Endothelial cell of umbilical vein (primary cell): ENCODE results near the gene STYXL1. TPM values are rescaled to one million over a fixed set of nuclear protein-coding genes. Genes with fewer than 3 reads are reported as not detected.

Source experiments
- BruUV-seq: library from RNA; stranded (reverse); fragments of 400-500 nt; replicated peaks from 2 replicates; lab custom pipeline; 2021; lab: Mats Ljungman, UMichigan
- CTCF ChIA-PET: fragments of 300-600, 350-600 bp; sonication (Branson Sonifier 250); formaldehyde crosslinking; loops from one replicate; lab custom pipeline; 2021; ENCODE audit warnings: antibody characterized with exemption, inconsistent platforms; lab: Charles Lee
- POLR2A ChIA-PET: fragments of 300-600, 350-600 bp; sonication (Branson Sonifier 250); formaldehyde crosslinking; loops from one replicate; lab custom pipeline; 2021; ENCODE audit warnings: antibody characterized with exemption, inconsistent platforms; lab: Charles Lee
- DNase-seq: peaks from one replicate; pipeline ENCODE4 v3.0.0-alpha.2; 2011; ENCODE audit warnings: low read depth, low spot score
- FAIRE-seq: peaks from 2 replicates; lab custom pipeline; 2011; peaks lifted over from hg19 to GRCh38; lab: Jason Lieb, UNC
- H2AFZ ChIP-seq: 2 replicates; pipeline ENCODE4 v1.6.0; 2012; ENCODE audit warnings: low read depth, low read length, control low read depth, inconsistent platforms
- H3K27ac ChIP-seq: 2 replicates; pipeline ENCODE4 v1.5.1; 2011; ENCODE audit warnings: low read depth, mild to moderate bottlenecking, control low read depth, low read length, moderate library complexity; ENCODE audit not compliant: insufficient read depth
- H3K27me3 ChIP-seq, 2 experiments: 2 replicates each; pipeline versions ENCODE4 v1.6.0 to v1.6.1; 2011; ENCODE audit warnings: low read length in 2 of 2, mixed read lengths in 1 of 2; ENCODE audit not compliant: control insufficient read depth in 2 of 2, insufficient read depth in 2 of 2
- H3K36me3 ChIP-seq, 2 experiments: 2 replicates in 1 of 2; 3 replicates in 1 of 2; pipeline ENCODE4 v1.5.1; 2011; ENCODE audit warnings: low read length in 2 of 2, mild to moderate bottlenecking in 1 of 2, moderate library complexity in 1 of 2; ENCODE audit not compliant: control insufficient read depth in 2 of 2, insufficient read depth in 2 of 2; ENCODE audit errors: extremely low read depth in 1 of 2
- H3K4me1 ChIP-seq: 3 replicates; pipeline ENCODE4 v1.5.1; 2011; ENCODE audit warnings: mild to moderate bottlenecking, low read length; ENCODE audit not compliant: control insufficient read depth, insufficient read depth; ENCODE audit errors: extremely low read depth
- H3K4me2 ChIP-seq: 2 replicates; pipeline ENCODE4 v1.6.1; 2011; ENCODE audit warnings: low read length, control low read depth, mixed read lengths; ENCODE audit not compliant: insufficient read depth
- H3K4me3 ChIP-seq, 3 experiments: fragments of 200-600 bp in 1 of 3; sonication (generic), shearing (Covaris generic) in 1 of 3; replicated peaks in 1 of 3; 2 replicates each; pipeline ENCODE4 v1.5.1; 2011 to 2016; ENCODE audit warnings: control low read depth in 3 of 3, low read length in 3 of 3, mild to moderate bottlenecking in 2 of 3, inconsistent platforms in 1 of 3, low read depth in 1 of 3, moderate library complexity in 1 of 3; ENCODE audit not compliant: insufficient read depth in 1 of 3
- H3K79me2 ChIP-seq: 2 replicates; pipeline ENCODE4 v1.6.0; 2012; ENCODE audit warnings: low read length, inconsistent platforms; ENCODE audit not compliant: control insufficient read depth, insufficient read depth
- H3K9ac ChIP-seq: replicated peaks from 2 replicates; pipeline ENCODE3; 2011; ENCODE audit warnings: low read length, control low read depth; ENCODE audit not compliant: insufficient read depth; ENCODE audit errors: extremely low read depth
- H3K9me1 ChIP-seq: replicated peaks from 3 replicates; pipeline ENCODE4 v1.6.0; 2011; ENCODE audit warnings: mild to moderate bottlenecking, low read length; ENCODE audit not compliant: control insufficient read depth, insufficient read depth; ENCODE audit errors: extremely low read depth
- H3K9me3 ChIP-seq: replicated peaks from 2 replicates; pipeline ENCODE4 v1.5.1; 2012; ENCODE audit warnings: low read length, inconsistent platforms; ENCODE audit not compliant: control insufficient read depth, insufficient read depth
- H4K20me1 ChIP-seq: replicated peaks from 2 replicates; pipeline ENCODE3; 2011; ENCODE audit warnings: mild to moderate bottlenecking, low read length; ENCODE audit not compliant: control insufficient read depth, insufficient read depth; ENCODE audit errors: extremely low read depth
- CTCF ChIP-seq, 2 donors: IDR thresholded peaks; 1 replicate in 1 of 2; 2 replicates in 1 of 2; pipeline ENCODE4 v1.5.1; 2011; ENCODE audit warnings: low read length in 2 of 2, mild to moderate bottlenecking in 2 of 2, moderate library complexity in 2 of 2, control low read depth in 1 of 2, inconsistent platforms in 1 of 2, low read depth in 1 of 2; ENCODE audit not compliant: insufficient read depth in 1 of 2; ENCODE audit errors: extremely low read depth in 1 of 2
- JUN ChIP-seq: IDR thresholded peaks from 2 replicates; pipeline ENCODE4 v1.6.1; 2011; ENCODE audit warnings: borderline replicate concordance, low read depth; ENCODE audit not compliant: insufficient read length, insufficient read depth
- MAX ChIP-seq: IDR thresholded peaks from 2 replicates; pipeline ENCODE4 v1.6.1; 2011; ENCODE audit not compliant: insufficient read depth, insufficient read length
- MYC ChIP-seq: IDR thresholded peaks from one replicate; pipeline ENCODE4 v1.6.1; 2011; ENCODE audit warnings: mild to moderate bottlenecking, low read depth, low read length
- POLR2AphosphoS5 ChIP-seq: IDR thresholded peaks from 2 replicates; pipeline ENCODE4 v1.6.1; 2012; ENCODE audit warnings: low read depth, mild to moderate bottlenecking, control low read depth, low read length, moderate library complexity; ENCODE audit not compliant: insufficient read depth
- dilution Hi-C: fragments of 300-500 bp; cut with MboI; formaldehyde crosslinking; loops from one replicate; pipeline ENCODE4 v1.15.0; 2019; ENCODE audit warnings: low sequenced_read_pairs; ENCODE audit not compliant: extremely low pct_ligation_motif_present
- intact Hi-C: fragments of 100-400 bp; cut with micrococcal nuclease; formaldehyde crosslinking; loops from one replicate; pipeline ENCODE4 v1.10.0; 2022
- polyA plus RNA-seq, 4 experiments: library from polyadenylated mRNA; depleted of rRNA in 3 of 4; stranded (reverse) in 3 of 4; unstranded in 1 of 4; fragments of >200 nt; gene quantifications; 2 replicates each; pipeline versions ENCODE4 v1.2.1 to v1.2.3, GENCODE V29; 2011 to 2012; ENCODE audit warnings: missing spikeins in 1 of 4
- total RNA-seq: library from RNA; stranded (reverse); gene quantifications from 2 replicates; pipeline ENCODE4 v1.2.3, GENCODE V29; 2021

Gene STYXL1
- total and polyA plus RNA-seq, 2 donors (not counting 3 experiments of a cell fraction or from before 2014, with no cell fraction given) = 23.0 to 67.6 TPM

DNA sequence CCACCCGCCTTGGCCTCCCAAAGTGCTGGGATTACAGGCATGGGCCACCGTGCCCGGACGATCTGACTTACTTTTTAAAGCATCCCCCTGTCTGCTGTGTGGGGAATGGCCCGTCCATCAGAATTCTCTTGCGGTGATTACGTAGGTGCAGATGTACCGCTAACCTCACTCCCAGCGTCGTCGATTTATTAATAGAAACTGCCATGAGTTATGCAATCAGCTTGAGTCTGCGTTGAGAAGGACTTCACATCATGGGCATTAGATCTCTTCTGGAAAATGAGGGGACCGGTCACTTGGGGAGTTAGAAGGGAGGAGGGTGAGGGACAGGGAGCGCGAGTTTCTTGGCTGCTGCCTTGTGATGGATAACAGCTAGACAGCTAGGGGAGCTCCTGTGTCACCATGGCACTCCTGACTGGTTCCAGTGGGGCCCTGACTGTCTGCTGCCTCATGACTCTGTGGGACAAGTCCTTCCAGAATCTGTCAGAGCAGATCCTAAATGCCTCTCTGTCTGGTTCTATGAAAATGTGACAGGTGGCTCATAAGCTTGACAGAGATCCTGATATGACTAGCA lies 97.6 kb downstream of the STYXL1 start:
- no peaks in the 10 kb centered on the region for H3K79me2 ChIP-seq
- no peaks in the 10 kb centered on the region for H3K9me1 ChIP-seq
- no peak overlapping the region for H2AFZ ChIP-seq
- no peak overlapping the region for H3K27ac ChIP-seq
- TF ChIP-seq MAX = no peak
- TF ChIP-seq JUN = no peak
- TF ChIP-seq POLR2AphosphoS5 = no peak
- TF ChIP-seq MYC = no peak
- no peak for TF ChIP-seq CTCF (IDR thresholded peaks at IDR 0.05; ENCODE audit: extremely low read depth in 1 of 2, insufficient read depth in 1 of 2, low read depth in 1 of 2, low read length in 2 of 2)
- FAIRE-seq (no peak), DNase-seq (no peak)
- no peaks in the 10 kb centered on the region for H3K9me3 ChIP-seq
- H3K36me3 ChIP-seq = no peaks in the 10 kb centered on the region
- ChIA-PET CTCF (interaction anchor here (1.0 to 1.3 kb wide), 2 partner anchors 11 to 70 kb away, joined by 3 to 5 read pairs; no protein-coding TSS in a partner anchor), POLR2A (no interaction called here)
- H4K20me1 ChIP-seq = no peaks in the 10 kb centered on the region
- no peak overlapping the region for H3K4me2 ChIP-seq
- BruUV-seq = no TSS peak
- intact Hi-C loops = no loop called here
- H3K4me3 ChIP-seq = no peak overlapping the region
- peaks cover 3% of the 10 kb centered on the region for H3K4me1 ChIP-seq
- dilution Hi-C loops = no loop called here
- no peak overlapping the region for H3K9ac ChIP-seq
- no peaks in the 10 kb centered on the region for H3K27me3 ChIP-seq
